HFFc6 (cell line): Measurements from ENCODE around the gene ADGRA1. TPM values are rescaled to one million over a fixed set of nuclear protein-coding genes. Genes with fewer than 3 reads are reported as not detected.

ENCODE experiments used
- DNase-seq: peaks from one replicate; pipeline ENCODE4 v3.0.0-alpha.2; 2018
- H3K27ac Mint-ChIP-seq: 2 replicates; pipeline ENCODE4 v1.8.0; 2020; ENCODE audit warnings: mild to moderate bottlenecking, mixed read lengths
- H3K27me3 Mint-ChIP-seq: 2 replicates; pipeline ENCODE4 v1.8.0; 2021; ENCODE audit warnings: mild to moderate bottlenecking, moderate library complexity, mixed read lengths; ENCODE audit not compliant: insufficient read depth
- H3K36me3 Mint-ChIP-seq: 2 replicates; pipeline ENCODE4 v1.8.0; 2021; ENCODE audit warnings: low read depth, mixed read lengths
- H3K4me1 Mint-ChIP-seq: 2 replicates; pipeline ENCODE4 v1.8.0; 2020; ENCODE audit warnings: low read depth, mixed read lengths
- H3K4me3 Mint-ChIP-seq: 2 replicates; pipeline ENCODE4 v1.8.0; 2020; ENCODE audit warnings: mild to moderate bottlenecking, moderate library complexity, mixed read lengths
- H3K9me3 Mint-ChIP-seq: 2 replicates; pipeline ENCODE4 v1.8.0; 2020; ENCODE audit warnings: mild to moderate bottlenecking, mixed read lengths
- CTCF ChIP-seq: fragments of 200-600 bp; sonication (generic); IDR thresholded peaks from 2 replicates; pipeline ENCODE4 v1.5.0; 2021; ENCODE audit warnings: antibody characterized with exemption, mild to moderate bottlenecking
- total RNA-seq, 6 experiments: library from RNA; stranded (reverse); fragmentation: NEBNext Ultra II Directional; extraction: Animal tissue kit (Norgen Biotek cat#: 25700); gene quantifications; 2 replicates in 1 of 6; 3 replicates in 5 of 6; pipeline ENCODE4 v1.2.3, GENCODE V29; 2021

Gene ADGRA1
- total RNA-seq, 6 experiments from 2014 or later: not detected

DNA sequence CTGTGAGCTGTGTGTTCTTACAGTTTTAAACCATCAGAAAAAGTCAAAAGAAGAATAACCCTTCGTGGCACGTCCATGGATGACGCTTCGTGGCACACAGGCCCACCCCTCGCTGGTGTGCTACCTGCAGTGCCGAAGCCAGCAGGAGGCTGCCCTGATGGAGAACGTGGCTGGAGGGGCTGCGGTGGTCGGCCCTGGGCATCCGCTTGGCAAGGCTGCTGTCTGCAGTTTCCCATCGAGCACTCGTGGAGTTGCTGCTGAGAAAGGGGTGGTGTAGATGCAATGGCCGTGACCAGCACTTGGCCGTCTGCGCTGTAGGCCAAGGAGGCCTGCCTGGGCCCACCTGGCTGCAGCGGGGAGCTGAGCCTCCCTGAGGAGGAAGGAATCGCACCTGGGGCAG is 3.2 kb upstream of the ADGRA1 start:
- Mint-ChIP-seq H3K4me1 (no peaks in the 10 kb centered on the region), H3K27ac (no peak overlapping the region), H3K9me3 (peaks cover 8% of the 10 kb centered on the region; the same call in 1 of the 2 replicates), H3K36me3 (no peaks in the 10 kb centered on the region), H3K4me3 (no peak overlapping the region), H3K27me3 (peaks cover 10% of the 10 kb centered on the region)
- TF ChIP-seq CTCF: no peak
- no peak for DNase-seq

DNA sequence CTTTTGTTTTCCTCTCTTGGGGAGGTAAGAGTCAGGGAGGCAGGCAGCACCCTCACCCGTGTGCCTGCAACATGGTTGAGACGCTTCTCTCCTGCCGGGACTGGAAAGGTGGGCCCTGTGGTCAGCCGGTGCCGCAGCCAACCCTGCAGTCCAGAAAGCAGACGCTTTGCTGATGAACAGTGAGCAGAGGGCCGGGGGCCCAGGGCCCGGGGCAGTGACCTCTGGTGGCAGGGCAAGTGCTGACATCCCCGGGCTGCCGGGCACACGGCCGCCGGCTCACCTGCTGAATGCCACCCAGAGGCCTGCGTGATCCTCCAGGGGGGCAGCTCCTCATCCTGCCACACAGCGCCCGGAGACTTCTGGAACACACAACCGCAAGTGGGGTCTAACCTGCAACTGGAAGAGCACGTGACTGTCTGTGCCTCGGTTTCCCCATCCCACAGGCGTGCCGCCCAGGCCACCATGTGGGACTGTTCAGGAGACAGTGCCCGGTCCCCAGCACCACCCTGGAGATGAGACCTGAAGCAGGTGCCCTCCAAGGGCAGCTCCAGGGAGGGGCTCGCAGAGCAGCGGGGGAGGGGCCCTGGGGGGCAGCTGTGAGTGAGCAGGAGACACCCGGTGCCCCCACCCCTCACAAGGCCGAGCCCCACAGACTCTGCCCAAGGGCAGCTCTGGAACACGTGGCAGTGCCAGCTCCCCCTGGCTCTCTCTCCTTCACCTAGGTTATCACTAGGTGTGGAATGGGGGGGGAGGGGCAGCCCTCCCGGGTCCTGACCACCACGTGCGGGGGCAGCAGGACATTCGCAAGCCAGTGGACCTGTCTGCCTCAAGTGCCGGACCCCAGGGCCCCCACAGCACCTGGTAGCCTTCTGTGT is 2.2 kb upstream of the ADGRA1 start:
- H3K9me3 Mint-ChIP-seq: no peaks in the 10 kb centered on the region
- DNase-seq: no peak
- TF ChIP-seq CTCF: peak; percentile 20; the same call in 1 of the 2 replicates
- H3K4me3 Mint-ChIP-seq: no peak overlapping the region
- H3K36me3 Mint-ChIP-seq: no peaks in the 10 kb centered on the region
- H3K27ac Mint-ChIP-seq: no peak overlapping the region
- H3K4me1 Mint-ChIP-seq: no peaks in the 10 kb centered on the region
- H3K27me3 Mint-ChIP-seq: peaks cover 16% of the 10 kb centered on the region

DNA sequence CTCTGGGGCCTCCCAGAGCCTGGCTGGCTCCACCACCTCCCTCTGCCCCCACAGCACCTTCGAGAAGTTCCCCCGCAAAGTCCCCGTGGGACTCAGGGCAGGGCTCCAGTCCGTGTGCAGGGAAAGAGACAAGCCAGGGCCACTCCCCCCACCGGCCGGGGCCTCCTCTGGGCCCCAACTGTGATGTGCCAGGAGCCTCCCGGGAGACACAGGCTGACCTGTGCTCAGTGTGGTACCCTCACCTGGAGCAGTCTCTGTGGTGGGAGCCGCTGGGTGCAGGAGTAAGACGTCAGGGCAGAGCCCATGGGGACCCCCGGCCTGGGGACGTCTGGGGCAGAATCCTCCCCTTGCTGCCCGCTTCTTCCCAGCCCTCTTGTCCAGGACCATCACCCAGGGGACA is 1.5 kb upstream of the ADGRA1 start:
- Mint-ChIP-seq H3K4me3 (no peak overlapping the region), H3K27ac (no peak overlapping the region), H3K9me3 (no peaks in the 10 kb centered on the region), H3K27me3 (peaks cover 19% of the 10 kb centered on the region), H3K4me1 (no peaks in the 10 kb centered on the region), H3K36me3 (no peaks in the 10 kb centered on the region)
- no peak for TF ChIP-seq CTCF
- no peak for DNase-seq

- Mint-ChIP-seq H3K27ac (no peak overlapping the region), H3K4me1 (no peaks in the 10 kb centered on the region), H3K36me3 (no peaks in the 10 kb centered on the region), H3K27me3 (peaks cover 19% of the 10 kb centered on the region), H3K9me3 (no peaks in the 10 kb centered on the region), H3K4me3 (no peak overlapping the region)
- DNase-seq: no peak
- no peak for TF ChIP-seq CTCF
Measured at GRCh38 chr10:133087045-133087678, 562 bp upstream of the ADGRA1 start.

GRCh38 chr10:133088179-133088955 is 643 bp downstream of the ADGRA1 start:
- H3K27ac Mint-ChIP-seq: no peak overlapping the region
- no peak overlapping the region for H3K4me3 Mint-ChIP-seq
- TF ChIP-seq CTCF: no peak
- H3K27me3 Mint-ChIP-seq: peaks cover 19% of the 10 kb centered on the region
- H3K36me3 Mint-ChIP-seq: no peaks in the 10 kb centered on the region
- H3K4me1 Mint-ChIP-seq: no peaks in the 10 kb centered on the region
- no peaks in the 10 kb centered on the region for H3K9me3 Mint-ChIP-seq
- DNase-seq: no peak
